Epithelial cell of proximal tubule (primary cell): Measurements from ENCODE around the gene MIR17HG. TPM values are rescaled to one million over a fixed set of nuclear protein-coding genes. Genes with fewer than 3 reads are reported as not detected.

Source experiments
- DNase-seq: peaks from one replicate; pipeline ENCODE4 v3.0.0-alpha.2; 2011; ENCODE audit warnings: low read depth
- H3K4me3 ChIP-seq: 2 replicates; pipeline ENCODE4 v1.5.1; 2011; ENCODE audit warnings: low read depth, mild to moderate bottlenecking, low read length
- CTCF ChIP-seq: conservative IDR thresholded peaks from 2 replicates; pipeline ENCODE4 v1.5.1; 2012; ENCODE audit warnings: low read depth, mild to moderate bottlenecking, low read length
- total RNA-seq: library from RNA; depleted of rRNA; stranded (reverse); fragments of >200 nt; gene quantifications from 2 replicates; pipeline ENCODE4 v1.2.3, GENCODE V29; 2015

MIR17HG gene
- total RNA-seq, 1 donor from 2014 or later: 5.1 TPM

GRCh38 chr13:91400063-91400399, 52.5 kb downstream of the MIR17HG start:
- no peak overlapping the region for H3K4me3 ChIP-seq
- no peak for TF ChIP-seq CTCF
- no peak for DNase-seq

- no peak for DNase-seq
- H3K4me3 ChIP-seq: no peak overlapping the region
- TF ChIP-seq CTCF: no peak
Measured at GRCh38 chr13:91400671-91401070, 53.2 kb downstream of the MIR17HG start.

- TF ChIP-seq CTCF: no peak
- no peak overlapping the region for H3K4me3 ChIP-seq
- no peak for DNase-seq
Measured at GRCh38 chr13:91401920-91402319, 54.4 kb downstream of the MIR17HG start.

Other genes starting within 250 kb of the MIR17HG start
- 0.07 TPM in 1 of 2 replicates, not detected in the other for gene GPC5, start 50.9 kb downstream of the MIR17HG start, total RNA-seq